Stimulated activated naive CD8-positive, alpha-beta T cell treated with anti-CD3 and anti-CD28 coated beads, Interleukin-15, Interleukin-2, amounts not matched to agents 100 ng/mL and 50 ng/mL, for 24 hours (primary cell): ENCODE measurements around the gene NBPF1.
"Not testable (repeated sequence)": the region's sequence is repeated elsewhere in the genome, so short reads cannot be mapped to it uniquely, and the experiment has no call there.

Experiments
- H3K27ac Mint-ChIP-seq: one replicate; pipeline ENCODE4 v1.8.0; 2021; ENCODE audit warnings: mild to moderate bottlenecking, mixed read lengths
- H3K27me3 Mint-ChIP-seq: one replicate; pipeline ENCODE4 v1.8.0; 2021; ENCODE audit warnings: mixed read lengths
- H3K36me3 Mint-ChIP-seq: one replicate; pipeline ENCODE4 v1.8.0; 2021; ENCODE audit warnings: low read depth, mixed read lengths
- H3K4me1 Mint-ChIP-seq: one replicate; pipeline ENCODE4 v1.8.0; 2021; ENCODE audit warnings: low read depth, mixed read lengths
- H3K4me3 Mint-ChIP-seq: one replicate; pipeline ENCODE4 v1.8.0; 2021; ENCODE audit warnings: mild to moderate bottlenecking, mixed read lengths
- H3K9me3 Mint-ChIP-seq: one replicate; pipeline ENCODE4 v1.8.0; 2021; ENCODE audit warnings: mixed read lengths

NBPF1 gene

DNA sequence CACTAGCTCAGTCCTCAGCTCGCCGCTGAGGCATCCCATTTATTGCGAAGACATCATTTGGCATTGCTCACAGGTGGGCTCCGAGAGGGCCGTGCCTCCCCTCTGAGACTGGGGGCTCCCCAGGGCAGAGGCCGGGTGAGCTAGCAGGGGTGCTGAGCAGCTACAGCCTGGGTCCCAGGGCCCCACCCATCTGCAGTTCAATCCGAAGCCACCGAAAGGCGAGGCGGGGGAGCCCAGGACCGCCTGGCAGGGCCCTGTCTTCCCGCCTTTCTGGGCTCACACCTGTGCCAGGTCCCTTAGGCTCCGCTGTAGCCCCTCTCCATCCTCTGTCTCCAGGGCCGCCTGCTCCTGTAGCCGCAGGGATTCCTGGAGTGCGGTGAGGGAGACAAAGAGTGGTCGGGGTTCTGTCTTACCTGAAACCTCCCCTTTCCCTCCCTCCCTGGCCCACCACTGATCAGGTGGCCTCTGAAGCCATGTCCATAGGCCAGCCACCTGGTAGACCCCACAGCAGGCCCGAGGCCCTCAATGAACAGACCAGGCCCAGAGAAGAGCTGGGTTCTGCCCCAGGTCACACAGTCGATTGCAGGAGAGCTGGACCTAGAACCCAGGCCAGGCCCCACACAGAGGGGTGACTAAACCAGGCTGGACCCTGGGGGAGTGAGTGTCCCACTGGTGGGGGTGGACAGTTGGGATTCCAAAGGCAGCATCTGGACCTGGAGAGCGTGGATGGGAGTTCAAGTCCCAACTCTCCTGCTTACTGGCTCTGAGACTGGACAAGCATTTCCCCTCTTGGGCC, 18.1 kb upstream of the NBPF1 start:
- no peaks in the 10 kb centered on the region for H3K4me1 Mint-ChIP-seq
- no peaks in the 10 kb centered on the region for H3K9me3 Mint-ChIP-seq
- H3K27me3 Mint-ChIP-seq: no peaks in the 10 kb centered on the region
- peaks cover 55% of the 10 kb centered on the region for H3K36me3 Mint-ChIP-seq
- no peak overlapping the region for H3K27ac Mint-ChIP-seq
- no peak overlapping the region for H3K4me3 Mint-ChIP-seq

DNA sequence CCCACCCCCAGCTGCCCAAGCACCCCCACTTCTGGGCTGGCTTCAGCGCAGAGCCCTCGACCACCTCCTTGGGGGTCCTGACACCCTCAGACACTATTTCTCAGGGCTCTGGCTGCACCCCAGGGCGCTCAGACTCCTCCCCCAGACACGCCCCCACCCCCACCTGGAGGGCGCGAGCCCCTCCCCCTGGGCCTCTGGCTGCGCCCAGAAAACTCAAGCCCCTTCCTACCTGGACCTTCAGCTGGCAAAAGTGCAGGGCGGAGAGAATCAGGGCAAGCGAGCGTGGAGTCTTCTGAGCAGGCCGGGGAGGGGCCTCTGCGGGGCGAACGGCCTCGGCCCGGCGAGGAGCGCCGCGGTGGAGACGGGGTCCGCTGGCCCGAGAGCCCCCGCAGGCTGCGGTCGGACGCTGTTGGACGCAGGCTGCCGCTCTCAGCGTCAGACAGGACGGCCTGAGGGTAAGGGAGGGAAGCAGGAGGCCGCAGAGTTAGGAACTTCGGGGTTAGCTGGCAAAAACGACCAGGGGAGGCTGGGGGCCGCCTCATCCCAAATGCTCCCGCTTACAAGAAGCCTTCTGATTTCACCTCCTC, 17.4 kb upstream of the NBPF1 start:
- Mint-ChIP-seq H3K27ac (no peak overlapping the region), H3K36me3 (peaks cover 62% of the 10 kb centered on the region), H3K4me1 (no peaks in the 10 kb centered on the region), H3K27me3 (no peaks in the 10 kb centered on the region), H3K9me3 (no peaks in the 10 kb centered on the region), H3K4me3 (no peak overlapping the region)

DNA sequence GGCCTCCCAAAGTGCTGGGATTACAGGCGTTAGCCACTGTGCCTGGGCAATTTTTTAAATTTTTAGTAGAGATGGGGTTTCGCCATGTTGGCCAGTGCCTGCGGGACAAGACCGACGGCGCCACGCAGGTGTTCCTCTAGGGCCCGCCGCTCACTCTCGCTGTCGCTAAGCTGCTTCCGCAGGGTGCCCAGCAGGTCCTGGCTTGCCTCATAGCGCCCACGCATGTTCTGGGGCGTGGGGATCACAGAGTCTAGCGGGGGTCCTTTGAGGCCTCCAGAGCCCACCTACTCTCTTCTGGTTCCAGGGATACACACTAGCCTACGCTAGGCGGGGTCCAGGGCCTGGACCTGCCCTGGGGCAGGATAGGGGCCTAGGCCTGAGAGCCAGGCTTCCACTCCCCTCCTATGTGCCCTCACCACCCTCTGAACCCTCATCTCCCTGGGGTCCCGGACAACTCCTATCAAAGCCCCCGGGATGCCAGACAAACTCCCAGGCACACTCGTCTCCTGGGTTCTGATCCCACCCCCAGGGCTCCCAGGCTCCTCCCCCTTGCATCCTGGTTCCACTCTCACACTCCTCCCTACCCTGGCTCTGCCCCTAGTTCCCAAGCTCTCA, 16.7 kb upstream of the NBPF1 start:
- not testable (repeated sequence) for H3K9me3 Mint-ChIP-seq, H3K27ac Mint-ChIP-seq, H3K4me3 Mint-ChIP-seq, H3K27me3 Mint-ChIP-seq, H3K4me1 Mint-ChIP-seq
- H3K36me3 Mint-ChIP-seq: peaks cover 63% of the 10 kb centered on the region

DNA sequence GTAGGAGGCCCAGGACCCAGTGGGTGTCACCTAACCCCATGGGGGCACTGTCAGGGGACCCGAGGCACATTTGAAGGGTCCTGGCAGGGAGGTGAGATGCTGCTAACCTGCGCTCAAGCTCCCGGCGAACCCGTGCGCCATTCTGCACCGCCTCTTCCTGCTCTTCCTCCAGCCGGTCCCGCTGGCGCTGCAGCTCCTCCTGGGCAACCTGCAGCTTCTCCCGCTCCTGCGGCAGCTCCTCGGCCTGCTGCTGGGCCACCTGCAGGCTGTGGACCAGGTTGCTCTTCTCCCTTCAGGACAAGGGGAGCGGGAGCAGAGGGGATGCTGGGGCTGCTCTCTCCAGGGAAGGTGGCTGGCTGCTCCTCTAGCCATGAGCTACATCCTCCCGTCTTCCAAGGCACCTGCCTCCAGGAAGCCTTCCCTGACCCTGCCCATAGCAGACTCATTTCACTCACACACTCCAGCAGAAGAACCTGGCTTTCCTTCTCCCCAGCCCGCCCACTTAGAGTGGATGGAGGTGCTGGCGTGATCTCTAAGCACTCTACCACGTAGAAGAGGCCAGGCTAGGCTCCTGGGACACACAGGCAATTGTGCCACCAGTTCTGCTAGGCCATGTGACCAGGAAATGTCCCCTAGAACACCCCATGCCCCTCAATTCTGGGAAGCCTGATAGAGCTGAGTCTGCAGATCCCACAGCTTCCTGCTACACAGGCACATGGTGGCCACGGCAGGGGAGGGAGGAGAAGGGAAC, 15.2 kb upstream of the NBPF1 start:
- Mint-ChIP-seq H3K9me3 (no peaks in the 10 kb centered on the region), H3K36me3 (peaks cover 51% of the 10 kb centered on the region), H3K4me3 (no peak overlapping the region), H3K27me3 (no peaks in the 10 kb centered on the region), H3K27ac (no peak overlapping the region), H3K4me1 (no peaks in the 10 kb centered on the region)

DNA sequence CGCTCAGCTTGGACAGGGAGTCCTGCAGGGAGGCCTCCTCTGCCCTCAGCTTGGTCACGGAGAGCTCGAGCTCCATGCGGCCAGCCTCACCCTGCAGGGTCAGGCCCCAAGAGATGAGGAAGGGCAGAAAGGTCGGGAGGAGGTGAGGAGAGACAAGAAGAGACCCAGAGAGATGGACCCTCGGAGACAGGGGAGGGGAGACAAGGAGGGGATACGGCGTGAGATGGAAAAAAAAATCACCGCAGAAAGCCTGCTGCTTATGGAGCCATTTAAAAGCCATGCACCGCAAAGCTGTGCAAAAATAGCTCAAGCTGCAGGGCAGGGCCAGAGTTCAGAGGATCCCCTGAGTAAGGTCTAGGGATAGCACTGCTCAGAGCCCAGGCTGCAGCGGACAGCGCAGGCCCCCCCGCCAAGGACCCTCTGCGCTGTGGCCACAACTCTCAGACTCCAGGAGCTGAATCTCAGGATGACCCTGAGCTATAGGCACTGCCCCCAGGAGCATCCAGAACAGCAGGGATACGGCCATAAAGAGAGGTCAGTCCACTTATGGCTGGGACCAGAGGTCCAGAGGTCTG, 13.1 kb upstream of the NBPF1 start:
- not testable (repeated sequence) for H3K9me3 Mint-ChIP-seq, H3K4me3 Mint-ChIP-seq, H3K27me3 Mint-ChIP-seq, H3K27ac Mint-ChIP-seq, H3K4me1 Mint-ChIP-seq
- peaks cover 44% of the 10 kb centered on the region for H3K36me3 Mint-ChIP-seq

DNA sequence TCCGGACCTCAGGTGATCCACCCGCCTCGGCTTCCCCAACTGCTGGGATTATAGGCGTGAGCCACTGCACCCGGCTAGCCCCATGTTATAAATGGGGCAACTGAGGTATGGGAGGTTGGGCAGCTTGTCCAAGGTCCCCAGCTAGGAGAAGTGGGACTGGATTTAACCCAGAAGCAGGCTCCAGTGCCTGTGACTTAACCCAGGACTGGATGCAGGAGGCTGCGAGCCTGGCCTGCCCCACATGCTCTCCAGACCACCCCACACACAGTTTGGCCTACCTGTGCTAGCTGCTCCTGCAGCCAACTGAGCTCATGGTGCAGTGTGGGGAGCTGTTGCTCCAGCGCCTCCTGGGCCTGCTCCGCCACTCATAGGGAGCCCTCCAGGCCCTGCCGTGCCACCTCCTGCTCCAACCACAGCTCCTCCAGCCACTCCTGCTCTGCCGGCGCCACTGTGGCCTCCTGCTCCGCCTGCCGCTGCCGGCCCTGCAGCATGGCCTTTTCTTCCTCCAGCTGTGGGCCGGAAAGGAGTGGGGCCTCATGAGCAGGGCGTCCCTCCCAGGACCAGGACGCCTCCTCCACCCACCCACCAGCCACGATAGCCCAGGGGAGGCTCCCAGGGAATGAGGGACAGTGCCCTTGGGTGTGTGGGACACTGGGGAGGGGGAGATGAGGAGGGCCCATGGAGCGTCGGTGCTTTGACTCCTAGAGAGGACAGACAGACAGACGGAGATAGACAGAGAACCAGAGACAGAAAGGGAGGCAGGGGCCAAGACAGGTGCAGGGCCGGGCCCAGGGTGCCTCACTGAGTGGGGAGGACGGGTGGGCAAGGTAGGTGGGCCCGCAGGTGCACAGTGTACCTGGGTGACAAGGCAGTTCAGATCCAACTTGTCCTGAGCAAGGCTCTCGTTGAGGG, 12.4 kb upstream of the NBPF1 start:
- peaks cover 38% of the 10 kb centered on the region for H3K36me3 Mint-ChIP-seq

DNA sequence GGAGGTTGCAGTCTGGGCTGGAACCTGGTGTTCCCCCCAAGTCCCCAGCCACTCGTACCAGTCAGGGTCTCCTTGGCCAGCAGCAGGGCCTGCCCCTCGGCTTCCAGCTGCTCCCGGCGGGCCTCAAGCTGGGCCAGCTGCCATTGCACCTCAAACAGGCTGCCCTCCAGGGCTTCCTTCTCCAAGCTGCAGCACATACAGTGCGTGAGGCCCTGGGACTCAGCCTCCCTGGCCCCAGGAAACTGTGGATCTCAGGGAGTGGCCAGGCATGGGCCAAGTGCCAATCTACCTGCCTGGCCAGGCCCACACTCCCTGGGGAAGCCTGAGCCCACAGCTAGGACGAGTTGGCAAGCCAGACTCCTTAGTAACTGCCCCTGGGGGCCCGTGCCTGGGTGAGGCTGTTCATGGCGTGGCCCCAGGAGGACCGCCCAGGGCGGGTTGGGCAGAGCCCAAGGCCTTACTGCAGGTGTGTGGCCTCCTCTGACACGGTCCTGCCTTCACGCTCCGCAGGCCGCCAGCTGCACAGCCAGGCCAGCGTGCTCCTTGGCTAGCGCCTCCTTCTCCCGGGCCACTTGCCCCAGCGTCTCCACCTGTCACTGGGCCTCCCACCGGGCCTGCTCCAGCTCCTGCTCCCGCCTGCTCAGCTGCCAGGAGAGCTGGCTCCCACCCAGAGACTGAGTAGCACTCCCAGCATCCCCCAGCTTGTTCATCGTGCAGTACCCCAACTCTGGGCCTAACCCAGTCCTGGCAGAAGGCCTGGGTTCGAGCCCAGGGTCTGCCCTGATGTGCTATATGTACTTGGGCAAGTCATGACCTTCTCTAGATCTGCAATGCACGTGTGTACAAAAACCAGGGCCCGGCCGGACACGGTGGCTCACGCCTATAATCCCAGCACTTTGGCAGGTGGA, 10.7 kb upstream of the NBPF1 start:
- not testable (repeated sequence) for H3K27me3 Mint-ChIP-seq, H3K27ac Mint-ChIP-seq, H3K4me3 Mint-ChIP-seq, H3K4me1 Mint-ChIP-seq, H3K9me3 Mint-ChIP-seq
- peaks cover 24% of the 10 kb centered on the region for H3K36me3 Mint-ChIP-seq

More for the DNA sequence above, 12.4 kb upstream of the NBPF1 start:
- no peaks in the 10 kb centered on the region for H3K9me3 Mint-ChIP-seq
- H3K27me3 Mint-ChIP-seq: no peaks in the 10 kb centered on the region
- H3K27ac Mint-ChIP-seq: no peak overlapping the region
- H3K4me1 Mint-ChIP-seq: no peaks in the 10 kb centered on the region
- H3K4me3 Mint-ChIP-seq: no peak overlapping the region

DNA sequence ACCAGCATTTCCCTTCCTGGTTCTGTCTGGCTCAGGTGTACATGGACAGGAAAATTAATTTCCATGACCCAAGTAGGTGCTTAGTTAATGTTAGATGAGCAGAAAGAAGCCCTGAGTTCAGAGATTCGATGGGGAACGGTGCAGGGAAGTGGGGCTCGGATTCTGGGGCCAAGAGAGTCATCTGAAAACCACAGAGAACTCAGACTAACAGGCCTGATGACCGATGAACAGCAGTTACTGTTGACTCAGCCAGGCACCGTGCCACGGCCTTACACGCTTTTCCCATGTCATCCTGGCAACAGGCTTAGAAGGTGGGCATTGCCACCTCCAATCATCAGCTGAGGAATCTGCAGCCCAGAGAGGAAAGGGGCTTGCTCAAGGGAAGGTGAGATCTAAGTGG, 10.0 kb upstream of the NBPF1 start:
- not testable (repeated sequence) for H3K9me3 Mint-ChIP-seq, H3K4me3 Mint-ChIP-seq, H3K4me1 Mint-ChIP-seq, H3K27ac Mint-ChIP-seq, H3K27me3 Mint-ChIP-seq
- H3K36me3 Mint-ChIP-seq: peaks cover 17% of the 10 kb centered on the region

DNA sequence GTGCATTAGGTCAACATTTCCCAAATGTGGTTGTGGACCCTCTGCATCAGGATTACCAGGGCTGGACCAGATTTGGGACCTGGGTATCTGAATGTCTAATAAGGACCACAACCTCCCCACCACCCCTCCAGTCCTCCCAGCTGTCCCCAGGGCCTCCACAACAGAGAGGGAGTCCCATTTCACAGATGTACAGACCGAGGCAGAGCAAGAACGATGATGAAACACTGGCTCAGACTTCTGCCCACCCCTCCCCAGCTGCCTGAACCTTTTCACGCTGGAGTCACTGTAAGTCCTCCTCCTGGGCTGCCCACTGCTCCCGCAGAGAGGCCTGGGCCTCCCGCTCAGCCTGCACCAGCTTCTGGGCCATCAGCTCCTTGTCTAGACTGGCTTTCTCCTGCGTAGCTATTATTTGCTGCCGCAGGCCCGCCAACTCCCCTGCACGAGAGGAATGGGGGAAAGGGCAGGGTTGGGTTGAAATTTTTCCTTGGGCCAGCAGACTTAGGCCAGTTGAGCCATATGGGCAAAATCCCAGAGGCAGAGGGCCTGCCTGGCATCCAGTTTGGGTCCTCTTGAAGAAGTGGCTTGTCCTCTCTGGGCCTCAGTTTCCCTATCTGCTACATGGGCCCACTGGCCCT, 8.4 kb upstream of the NBPF1 start:
- not testable (repeated sequence) for H3K27me3 Mint-ChIP-seq, H3K9me3 Mint-ChIP-seq, H3K4me1 Mint-ChIP-seq, H3K4me3 Mint-ChIP-seq, H3K27ac Mint-ChIP-seq
- peaks cover 10% of the 10 kb centered on the region for H3K36me3 Mint-ChIP-seq

DNA sequence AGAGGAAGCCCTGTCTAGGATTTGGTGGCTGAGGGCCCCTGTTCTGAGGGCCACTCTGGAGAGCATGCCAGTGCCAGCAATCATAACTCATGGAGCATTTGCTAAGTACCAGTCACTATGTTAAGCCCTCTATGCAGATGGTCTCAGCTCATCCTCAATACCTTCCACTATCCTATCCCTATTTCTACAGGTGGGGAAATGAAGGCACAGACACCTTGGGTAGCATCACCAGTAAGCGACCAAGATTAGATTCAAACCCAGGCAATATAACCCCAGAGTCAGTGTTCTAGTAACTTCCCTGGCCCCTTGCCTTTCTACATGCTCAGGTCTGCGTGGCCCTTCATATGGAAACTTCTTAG, 7.9 kb upstream of the NBPF1 start:
- Mint-ChIP-seq H3K36me3 (peaks cover 9% of the 10 kb centered on the region), H3K4me3 (no peak overlapping the region), H3K9me3 (no peaks in the 10 kb centered on the region), H3K27ac (no peak overlapping the region), H3K27me3 (no peaks in the 10 kb centered on the region), H3K4me1 (no peaks in the 10 kb centered on the region)

DNA sequence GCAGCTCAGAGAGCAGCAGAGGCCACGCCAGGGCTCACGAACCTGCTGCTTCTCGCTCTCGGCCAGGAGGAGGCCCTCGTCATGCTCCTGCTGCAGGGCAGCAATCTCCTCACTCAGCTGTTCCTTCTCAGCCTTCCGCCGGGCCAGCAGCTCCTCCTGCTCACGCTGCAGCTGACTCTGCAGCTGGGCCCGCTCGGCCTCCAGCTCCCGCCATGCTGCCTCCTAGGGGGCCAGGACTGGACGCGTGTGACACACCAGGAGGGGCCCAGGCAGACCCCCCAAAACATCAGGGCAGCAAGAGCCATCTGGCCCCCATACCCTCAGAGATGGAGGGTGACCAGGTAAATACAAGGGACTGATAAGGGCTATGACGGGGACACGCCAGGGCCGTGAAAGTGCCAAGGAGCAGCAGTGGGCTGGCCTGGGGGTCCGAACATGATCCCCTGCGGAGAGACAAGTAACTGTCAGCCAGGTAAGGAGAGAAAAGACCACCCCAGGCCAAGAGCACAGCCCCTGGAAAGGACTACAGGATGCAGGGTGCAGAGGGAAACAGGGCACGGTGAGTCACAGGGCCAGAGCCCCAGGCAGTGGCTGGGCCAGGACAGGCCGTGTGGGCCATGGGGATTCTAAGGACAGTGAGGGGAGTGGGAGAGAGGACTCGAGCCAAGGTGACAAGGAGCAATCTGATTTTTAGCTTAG, 6.6 kb upstream of the NBPF1 start:
- not testable (repeated sequence) for H3K9me3 Mint-ChIP-seq

DNA sequence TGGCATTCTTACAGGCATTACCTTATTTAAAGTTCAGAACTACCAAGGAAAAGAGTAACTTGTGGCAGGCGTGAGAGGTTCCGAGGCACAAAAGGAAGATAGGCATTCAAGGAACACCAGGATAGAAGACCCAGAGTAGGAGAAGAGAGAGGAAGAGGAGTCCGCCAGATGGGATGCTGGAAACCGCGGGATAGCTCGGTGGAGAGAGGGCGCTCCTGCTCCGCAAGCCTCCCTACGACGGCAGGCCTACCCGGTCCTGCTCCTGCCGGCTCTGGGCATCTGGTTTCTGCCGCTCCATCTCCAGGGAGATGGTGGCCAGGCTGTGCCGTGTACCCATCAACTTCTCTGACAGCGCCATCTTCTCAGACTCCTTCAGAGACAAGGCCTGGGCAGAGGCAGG, 5.4 kb upstream of the NBPF1 start:
- H3K4me3 Mint-ChIP-seq: no peak overlapping the region
- H3K27me3 Mint-ChIP-seq: no peaks in the 10 kb centered on the region
- H3K4me1 Mint-ChIP-seq: no peaks in the 10 kb centered on the region

More for the DNA sequence above, 6.6 kb upstream of the NBPF1 start:
- H3K4me3 Mint-ChIP-seq, H3K36me3 Mint-ChIP-seq, H3K27ac Mint-ChIP-seq, H3K27me3 Mint-ChIP-seq, H3K4me1 Mint-ChIP-seq: not testable (repeated sequence)

More for the DNA sequence above, 5.4 kb upstream of the NBPF1 start:
- H3K36me3 Mint-ChIP-seq: no peaks in the 10 kb centered on the region
- H3K9me3 Mint-ChIP-seq: no peaks in the 10 kb centered on the region
- H3K27ac Mint-ChIP-seq: no peak overlapping the region
